Body of pancreas (tissue), 4 donors: Measurements from ENCODE around the gene TMED3.

Experiments used
- CTCF ChIP-seq, 7 experiments: fragments of 450-650 bp in 4 of 7; fragments of 200-600 bp in 3 of 7; sonication (generic) in 3 of 7; IDR thresholded peaks; one replicate each; pipeline ENCODE4 v1.5.1; 2016 to 2019; ENCODE audit warnings: antibody characterized with exemption in 7 of 7
- POLR2A ChIP-seq, 3 donors: fragments of 450-650 bp; IDR thresholded peaks; one replicate each; pipeline ENCODE4 v1.6.1; 2016; ENCODE audit warnings: antibody characterized with exemption in 3 of 3, mild to moderate bottlenecking in 2 of 3

GRCh38 chr15:79261836-79262235 lies 49.1 kb upstream of the TMED3 start:
- TF ChIP-seq CTCF (IDR thresholded peaks at IDR 0.05) (no peak), POLR2A (IDR thresholded peaks at IDR 0.05) (no peak)
